Stomach (tissue), 9 donors: ENCODE results near the gene PPP1R12C. TPM values are rescaled to one million over a fixed set of nuclear protein-coding genes. Genes with fewer than 3 reads are reported as not detected.

Experiments used
- DNase-seq, 2 donors: peaks; one replicate each; pipeline versions ENCODE4 v3.0.0 to v3.0.0-alpha.2; 2013 to 2019
- H3K27ac ChIP-seq, 5 donors: fragments of 200-600 bp in 4 of 5; sonication (generic) in 4 of 5; one replicate each; pipeline ENCODE4 v1.5.1; 2013 to 2019; ENCODE audit warnings: mild to moderate bottlenecking in 1 of 5, moderate library complexity in 1 of 5
- H3K27me3 ChIP-seq, 3 donors: fragments of 200-600 bp; sonication (generic); one replicate each; pipeline ENCODE4 v1.5.1; 2017 to 2019; ENCODE audit warnings: mixed run types in 1 of 3
- H3K36me3 ChIP-seq, 4 donors: fragments of 200-600 bp; sonication (generic); 1 replicate in 3 of 4; 2 replicates in 1 of 4; pipeline ENCODE4 v1.5.1; 2016 to 2019
- H3K4me1 ChIP-seq, 4 donors: fragments of 200-600 bp; sonication (generic); one replicate each; pipeline ENCODE4 v1.5.1; 2016 to 2019
- H3K4me3 ChIP-seq, 4 donors: fragments of 200-600 bp; sonication (generic) in 3 of 4; one replicate each; pipeline ENCODE4 v1.5.1; 2016 to 2019; ENCODE audit warnings: mild to moderate bottlenecking in 1 of 4
- H3K9me3 ChIP-seq, 4 donors: fragments of 200-600 bp; sonication (generic); one replicate each; pipeline ENCODE4 v1.5.1; 2016 to 2019
- CTCF ChIP-seq, 7 experiments: fragments of 450-650 bp in 4 of 7; fragments of 200-600 bp in 3 of 7; sonication (generic) in 3 of 7; IDR thresholded peaks; one replicate each; pipeline ENCODE4 v1.5.1; 2016 to 2019; ENCODE audit warnings: antibody characterized with exemption in 7 of 7, control low read depth in 2 of 7, mild to moderate bottlenecking in 1 of 7
- EP300 ChIP-seq: sonication (generic); formaldehyde crosslinking; IDR thresholded peaks from one replicate; pipeline ENCODE4 v1.6.1; 2017; ENCODE audit warnings: antibody characterized with exemption
- POLR2A ChIP-seq, 4 donors: fragments of 450-650 bp; IDR thresholded peaks; one replicate each; pipeline ENCODE4 v1.6.1; 2016; ENCODE audit warnings: antibody characterized with exemption in 4 of 4, control low read depth in 2 of 4, mild to moderate bottlenecking in 1 of 4, moderate library complexity in 1 of 4
- POLR2AphosphoS5 ChIP-seq, 3 donors: sonication (generic); formaldehyde crosslinking; IDR thresholded peaks; one replicate each; pipeline ENCODE4 v1.6.1; 2016; ENCODE audit warnings: antibody characterized with exemption in 3 of 3
- WGBS, 5 donors: extraction: QIAGEN DNeasy Blood & Tissue Kit in 3 of 5; methylation state at CpG; one replicate each; pipeline versions ENCODE4 v1.1.5 to v1.1.7; 2013 to 2018; 5-methylcytosine and 5-hydroxymethylcytosine counted together
- intact Hi-C: fragments of 100-400 bp; cut with DNase I; formaldehyde crosslinking; loops from one replicate; pipeline ENCODE4 v1.15.1; 2023; ENCODE audit warnings: low total_unique reads
- polyA plus RNA-seq, 3 donors: library from polyadenylated mRNA; stranded (reverse); fragments of 200-250 nt; gene quantifications; one replicate each; pipeline ENCODE4 v1.2.3, GENCODE V29; 2013
- total RNA-seq, 5 donors: library from RNA; depleted of rRNA; stranded (reverse); fragments of >200 nt; gene quantifications; one replicate each; pipeline versions ENCODE4 v1.1.0 to v1.2.3, GENCODE V29; 2014 to 2016
- donor health status: healthy with polysubstance abuse.
- donor health status: Bipolar disorder and iron deficiency.
- donor health status: healthy.

The PPP1R12C gene
- total and polyA plus RNA-seq, 8 donors: 52.7 to 261 (median 131) TPM

GRCh38 chr19:55158848-55159749, 41.7 kb upstream of the PPP1R12C start:
- Histone ChIP-seq H3K4me1 (peaks cover 0 to 32% (median 18%) of the 10 kb centered on the region in 4 donors), H3K27ac (no peak overlapping the region), H3K9me3 (no peaks in the 10 kb centered on the region), H3K27me3 (peaks cover 25 to 100% (median 68%) of the 10 kb centered on the region in 3 donors), H3K36me3 (no peaks in the 10 kb centered on the region), H3K4me3 (no peak overlapping the region)
- TF ChIP-seq POLR2A (IDR thresholded peaks at IDR 0.05) (no peak), CTCF (IDR thresholded peaks at IDR 0.05) (no peak), POLR2AphosphoS5 (IDR thresholded peaks at IDR 0.05) (no peak), EP300 (no peak)
- peak in 1 of 2 donors; percentile 28 for DNase-seq
- intact Hi-C loops: no loop called here
- 55 to 59% (median 56%) methylated on average over 14 to 18 of the region's 18 CpGs for WGBS, 5 donors

GRCh38 chr19:55158423-55158822, 41.0 kb upstream of the PPP1R12C start:
- TF ChIP-seq CTCF (IDR thresholded peaks at IDR 0.05) (no peak), EP300 (no peak), POLR2AphosphoS5 (IDR thresholded peaks at IDR 0.05) (no peak), POLR2A (IDR thresholded peaks at IDR 0.05) (no peak)
- Histone ChIP-seq H3K27ac (no peak overlapping the region), H3K4me3 (no peak overlapping the region), H3K4me1 (peaks cover 0 to 32% (median 18%) of the 10 kb centered on the region in 4 donors), H3K27me3 (peaks cover 25 to 99% (median 68%) of the 10 kb centered on the region in 3 donors), H3K9me3 (no peaks in the 10 kb centered on the region), H3K36me3 (no peaks in the 10 kb centered on the region)
- peak in 1 of 2 donors; percentile 8 for DNase-seq
- WGBS, 5 donors: 48 to 61% (median 58%) methylated on average over 4 of the region's 4 CpGs
- intact Hi-C loops: no loop called here

GRCh38 chr19:55157064-55157908, 39.8 kb upstream of the PPP1R12C start, which contains the start of gene TNNI3:
TSS of gene TNNI3 (minus strand) at chr19:55157732. CDS start at chr19:55157589, 143 bp downstream.
- no peak within 1 kb of the TSS for H3K27ac ChIP-seq
- 29 to 35% (median 29%) methylated on average over 8 to 39 of the region's 39 CpGs for WGBS, 5 donors
- H3K4me1 ChIP-seq: peaks cover 0 to 32% (median 18%) of the 10 kb centered on the region in 4 donors
- intact Hi-C loops: no loop called here
- H3K36me3 ChIP-seq: no peaks in the 10 kb centered on the region
- TF ChIP-seq POLR2A (IDR thresholded peaks at IDR 0.05): no peak
- TF ChIP-seq EP300: no peak
- TF ChIP-seq POLR2AphosphoS5 (IDR thresholded peaks at IDR 0.05): no peak
- no peak for TF ChIP-seq CTCF (IDR thresholded peaks at IDR 0.05)
- peak in 1 of 2 donors; percentile 7 for DNase-seq
- no peaks in the 10 kb centered on the region for H3K9me3 ChIP-seq
- peak within 1 kb of the TSS in 1 of 4 donors; percentile 22 for H3K4me3 ChIP-seq
- peaks cover 25 to 97% (median 63%) of the 10 kb centered on the region in 3 donors for H3K27me3 ChIP-seq
